GM19324 (cell line): ENCODE measurements around the gene ACSF3.

Experiments used
- ATAC-seq: cut with Tn5 transposase; IDR thresholded peaks from one replicate; pipeline ENCODE4 v1.9.1; 2021; ENCODE audit warnings: mild to moderate bottlenecking, moderate library complexity; ENCODE audit not compliant: unreplicated experiment, low FRiP score

ACSF3 gene

GRCh38 chr16:89093602-89094251 is at the start of gene ACSF3:
TSS of gene ACSF3 (plus strand) at chr16:89093852. CDS start at chr16:89100682, 6,830 bp downstream.
- ATAC-seq, result peak; percentile 66

- ATAC-seq, result no peak
These were observed 49.1 kb upstream of the ACSF3 start for GRCh38 chr16:89044418-89045180.

- ATAC-seq, result no peak
These were observed 48.4 kb upstream of the ACSF3 start for GRCh38 chr16:89045181-89045815.

GRCh38 chr16:89045881-89046280 is 47.8 kb upstream of the ACSF3 start:
- ATAC-seq, result no peak

- ATAC-seq, result no peak
These were observed 47.2 kb upstream of the ACSF3 start for GRCh38 chr16:89046491-89046890.

DNA sequence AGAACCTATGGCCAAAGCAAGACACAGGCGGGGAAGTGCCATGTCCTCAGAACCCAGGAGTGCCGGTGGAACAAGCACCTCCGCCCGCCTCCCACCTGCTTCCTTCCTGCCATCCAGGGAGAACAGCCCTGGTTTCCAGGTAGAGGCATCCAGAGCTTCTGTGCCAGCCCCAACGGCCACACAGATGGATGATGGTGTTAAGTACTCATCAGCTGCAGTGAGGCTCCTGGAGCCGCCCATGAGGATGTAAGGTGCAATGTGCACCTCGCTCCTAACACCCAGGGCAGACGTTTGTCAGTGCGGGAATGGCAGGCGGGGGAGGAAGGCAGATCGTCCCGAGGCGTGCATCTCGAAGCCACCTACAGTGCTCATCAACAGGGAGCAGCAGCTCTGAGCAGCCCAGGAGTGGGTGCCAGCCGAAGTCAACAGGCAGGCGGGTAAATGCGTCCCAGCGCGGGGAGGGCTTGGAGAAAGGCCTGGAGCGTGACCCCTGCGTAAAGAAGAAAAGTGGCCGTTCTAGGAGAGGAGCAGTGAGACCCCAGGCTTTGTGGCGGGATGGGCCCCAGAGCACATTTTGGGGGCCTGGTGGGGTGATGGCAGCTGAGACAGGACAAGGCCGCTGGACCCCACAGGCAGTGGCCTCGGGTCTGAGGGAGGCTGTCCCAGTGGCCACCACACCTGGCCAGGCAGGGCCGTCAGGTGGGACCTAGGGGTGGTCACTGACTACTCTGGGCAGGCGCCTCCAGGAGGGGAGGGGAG is 46.1 kb upstream of the ACSF3 start:
- ATAC-seq, result no peak

DNA sequence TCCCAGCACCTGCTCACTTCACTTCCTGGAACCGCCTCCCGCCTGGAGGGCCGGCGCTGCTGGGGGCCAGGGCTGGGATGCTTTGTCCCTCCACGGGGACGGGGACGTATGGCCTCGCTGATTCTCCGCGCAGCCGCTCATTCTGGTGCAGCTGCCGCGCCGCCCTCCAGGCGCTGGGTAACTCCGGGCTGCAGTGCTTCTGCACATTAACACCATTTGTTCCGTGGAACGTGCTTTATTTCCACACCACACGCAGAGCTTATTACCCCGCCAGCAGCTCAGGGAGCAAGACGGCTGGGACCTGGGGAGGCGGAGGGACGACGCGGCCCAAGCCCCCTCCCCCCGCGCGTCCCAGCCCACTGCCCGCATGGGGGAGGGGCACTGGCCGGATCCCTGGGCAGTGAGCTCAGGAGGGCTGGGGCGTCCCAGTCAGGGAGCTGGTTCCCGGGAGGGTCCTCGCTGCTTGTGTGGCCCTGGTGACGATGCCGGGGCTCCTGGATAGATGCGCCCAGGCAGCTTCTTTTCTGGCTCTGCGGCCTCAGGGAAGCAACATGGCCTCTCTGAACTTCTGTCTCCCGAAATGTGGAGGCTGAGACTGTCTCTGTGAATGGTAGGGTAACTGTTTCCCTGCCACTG is 45.4 kb upstream of the ACSF3 start:
- ATAC-seq, result no peak

- no peak for ATAC-seq
These were observed 44.7 kb upstream of the ACSF3 start for GRCh38 chr16:89048871-89049422.

DNA sequence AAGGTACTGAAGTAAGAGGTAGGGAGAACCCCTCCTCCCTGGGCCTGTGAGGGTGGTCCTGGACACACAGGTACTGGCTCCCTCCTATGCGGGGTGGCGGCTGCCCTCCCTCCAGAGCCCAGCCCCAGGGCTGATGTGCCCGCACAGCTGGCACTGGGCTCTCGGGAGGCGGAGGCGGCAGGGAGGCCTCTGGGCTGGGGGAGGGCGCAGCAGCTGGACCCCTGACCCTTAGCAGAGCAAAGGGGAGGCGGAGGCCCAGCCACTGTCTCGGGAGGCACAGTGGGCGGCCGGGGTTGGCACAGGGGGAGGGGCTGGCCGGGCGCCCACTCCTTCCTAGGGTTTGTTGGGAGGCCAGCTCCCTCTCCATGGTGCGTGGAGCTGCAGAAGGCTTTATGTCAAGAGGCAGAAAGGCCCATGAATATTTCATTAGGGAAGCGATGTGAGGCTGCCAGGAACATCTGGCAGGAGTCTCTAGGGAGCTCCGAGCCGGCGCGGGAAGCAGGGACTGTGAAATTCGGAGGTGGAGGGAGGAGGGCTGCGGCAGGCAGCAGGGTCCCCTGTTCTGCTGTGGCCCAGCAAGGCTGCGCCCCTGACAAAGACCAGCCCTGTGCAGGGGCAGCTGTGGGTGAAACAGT is 44.1 kb upstream of the ACSF3 start:
- no peak for ATAC-seq

GRCh38 chr16:89050119-89050867 is 43.4 kb upstream of the ACSF3 start:
- no peak for ATAC-seq

DNA sequence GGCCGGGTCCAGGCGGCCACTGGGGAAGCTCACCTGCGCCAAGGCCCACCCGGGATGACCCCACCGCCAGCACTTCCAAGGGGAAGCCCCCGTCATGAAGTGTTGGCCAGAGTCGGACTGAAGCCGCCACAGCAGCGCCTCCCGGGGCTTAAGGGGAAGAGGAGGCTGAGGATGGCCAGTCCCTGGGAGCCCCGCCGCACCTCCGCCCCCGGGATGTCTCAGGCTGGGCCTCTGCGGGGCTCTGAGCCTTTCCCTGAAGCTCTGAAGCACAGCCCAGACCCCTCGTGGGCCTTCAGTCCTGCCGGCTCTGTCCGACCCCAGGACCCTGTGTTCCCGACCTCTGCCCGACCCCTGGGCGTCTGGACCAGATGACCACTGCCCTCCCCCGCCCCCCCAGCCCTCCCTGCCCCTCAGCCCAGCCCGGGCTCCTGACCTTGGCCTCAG is 42.8 kb upstream of the ACSF3 start:
- ATAC-seq, result no peak

DNA sequence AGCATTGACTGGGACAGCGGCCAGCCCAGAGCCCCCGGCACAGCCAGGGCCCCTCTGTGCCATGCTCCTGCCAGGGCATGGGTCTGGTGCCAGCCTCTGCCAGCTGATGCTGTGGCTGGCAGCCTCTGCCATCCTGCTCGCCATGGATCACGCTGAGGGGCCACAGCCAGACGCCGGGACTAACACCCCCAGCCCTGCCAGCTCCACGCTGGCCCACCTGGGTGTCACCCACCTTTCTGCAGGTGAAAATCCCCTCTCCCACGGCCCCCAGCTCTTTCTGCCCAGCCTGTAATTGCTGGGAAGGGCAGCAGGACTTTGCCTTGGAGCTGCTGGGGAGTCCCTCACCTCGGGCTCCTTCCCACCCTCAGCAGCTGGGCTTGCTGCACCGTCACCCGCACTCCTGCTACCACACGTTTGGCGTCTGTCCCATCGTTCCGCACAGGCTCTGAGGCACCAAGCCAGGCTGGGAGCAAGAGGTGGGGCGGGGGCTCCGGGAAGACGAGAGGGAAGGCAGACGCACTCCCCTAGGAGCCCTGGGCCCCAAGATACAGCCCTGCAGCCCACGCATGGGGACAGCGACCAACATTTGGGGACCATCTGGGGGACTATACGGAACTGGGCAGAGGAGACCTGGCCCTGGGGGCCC is 42.0 kb upstream of the ACSF3 start:
- ATAC-seq, result no peak

DNA sequence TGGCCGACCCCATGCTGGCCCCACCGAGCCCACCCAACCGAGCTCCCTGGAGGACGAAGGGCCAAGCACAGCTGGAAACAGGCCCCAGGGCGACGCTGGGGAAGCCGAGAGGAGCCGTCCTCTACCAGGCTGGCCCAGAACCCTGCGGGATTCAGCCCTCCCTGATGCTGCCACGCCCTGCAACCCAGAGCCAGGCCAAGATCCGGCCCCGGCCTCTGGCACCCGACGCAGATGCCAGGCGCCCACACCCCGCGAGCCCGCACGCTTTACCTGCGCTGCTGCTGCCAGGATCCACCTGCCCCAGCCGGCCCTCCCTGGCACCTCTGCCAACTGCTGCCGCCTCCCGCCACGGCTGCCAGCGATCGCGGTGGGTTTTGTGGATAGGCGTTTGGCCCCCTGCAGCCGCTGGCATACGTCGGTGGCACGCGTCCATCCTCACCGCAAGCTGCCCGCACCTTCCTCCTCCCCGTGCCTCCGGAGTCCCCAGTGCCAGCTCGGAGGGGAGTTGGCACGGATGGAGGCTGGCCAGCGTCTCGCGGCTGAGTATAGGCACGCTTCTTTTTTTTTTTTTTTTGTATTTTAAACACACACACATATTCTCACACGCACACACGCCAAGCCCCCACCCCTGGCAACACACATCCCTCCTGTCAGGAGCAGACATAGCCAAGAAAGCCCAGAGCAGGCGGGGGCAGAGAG is 41.3 kb upstream of the ACSF3 start:
- no peak for ATAC-seq

- ATAC-seq, result no peak
These were observed 40.5 kb upstream of the ACSF3 start for GRCh38 chr16:89052890-89053724.

- ATAC-seq, result no peak
These were observed 40.0 kb upstream of the ACSF3 start for GRCh38 chr16:89053725-89054029.

GRCh38 chr16:89054261-89054661 is 39.4 kb upstream of the ACSF3 start:
- ATAC-seq, result no peak

- no peak for ATAC-seq
These were observed 38.9 kb upstream of the ACSF3 start for GRCh38 chr16:89054714-89055113.
